ENCODE measurements around the gene EPB41.
A peak's percentile ranks its signal among the peaks of the same experiment; 100 is the strongest.

Gene EPB41

GRCh38 chr1:28891256-28891655, 23.1 kb upstream of the EPB41 start:
- no peak for DNase-seq

- DNase-seq: no peak
Observed at GRCh38 chr1:28893403-28894102, 20.8 kb upstream of the EPB41 start.

GRCh38 chr1:28894785-28895184, 19.6 kb upstream of the EPB41 start:
- DNase-seq: no peak

- DNase-seq: no peak
Observed at GRCh38 chr1:28895896-28896608, 18.3 kb upstream of the EPB41 start.

- no peak for DNase-seq
Observed at GRCh38 chr1:28896609-28896986, 17.8 kb upstream of the EPB41 start.

GRCh38 chr1:28897789-28898188, 16.6 kb upstream of the EPB41 start:
- DNase-seq: no peak

GRCh38 chr1:28898405-28898881, 15.9 kb upstream of the EPB41 start:
- DNase-seq: no peak

GRCh38 chr1:28899267-28899666, 15.1 kb upstream of the EPB41 start:
- no peak for DNase-seq

GRCh38 chr1:28900562-28900961, 13.8 kb upstream of the EPB41 start:
- DNase-seq: no peak

GRCh38 chr1:28902738-28903137, 11.6 kb upstream of the EPB41 start:
- DNase-seq: no peak

- DNase-seq: no peak
Observed at GRCh38 chr1:28905921-28906666, 8.3 kb upstream of the EPB41 start.

- no peak for DNase-seq
Observed at GRCh38 chr1:28909198-28909597, 5.2 kb upstream of the EPB41 start.

- no peak for DNase-seq
Observed at GRCh38 chr1:28910379-28911115, 3.8 kb upstream of the EPB41 start.

GRCh38 chr1:28913786-28914227, 562 bp upstream of the EPB41 start:
- DNase-seq: no peak

GRCh38 chr1:28915031-28915895, 894 bp downstream of the EPB41 start:
- DNase-seq: peak; percentile 60

- DNase-seq: no peak
Observed at GRCh38 chr1:28917757-28918118, 3.4 kb downstream of the EPB41 start.

- peak; percentile 43 for DNase-seq
Observed at GRCh38 chr1:28921286-28921869, 7.0 kb downstream of the EPB41 start.

- DNase-seq: no peak
Observed at GRCh38 chr1:28925350-28925891, 11.1 kb downstream of the EPB41 start.

- DNase-seq: no peak
Observed at GRCh38 chr1:28926629-28927265, 12.4 kb downstream of the EPB41 start.

GRCh38 chr1:28927266-28927647, 12.9 kb downstream of the EPB41 start:
- DNase-seq: no peak

Data from DMS 273 treated with DMSO at 0.1 percent for 48 hours (cell line).